ENCODE data around the gene CBLB.

The CBLB gene

GRCh38 chr3:105688821-105689220 lies 180.0 kb downstream of the CBLB start:
- no peak for DNase-seq (ENCODE audit: low spot score)

GRCh38 chr3:105686278-105686897 lies 182.4 kb downstream of the CBLB start:
- DNase-seq (ENCODE audit: low spot score), result peak; percentile 12

GRCh38 chr3:105679951-105680350 lies 188.9 kb downstream of the CBLB start:
- no peak for DNase-seq (ENCODE audit: low spot score)

- DNase-seq (ENCODE audit: low spot score), result no peak
Observed at GRCh38 chr3:105678017-105678416, 190.8 kb downstream of the CBLB start.

GRCh38 chr3:105676621-105677300 lies 192.1 kb downstream of the CBLB start:
- no peak for DNase-seq (ENCODE audit: low spot score)

- no peak for DNase-seq (ENCODE audit: low spot score)
Observed at GRCh38 chr3:105674437-105675065, 194.3 kb downstream of the CBLB start.

GRCh38 chr3:105672996-105673395 lies 195.8 kb downstream of the CBLB start:
- DNase-seq (ENCODE audit: low spot score), result no peak

- DNase-seq (ENCODE audit: low spot score), result no peak
Observed at GRCh38 chr3:105662306-105662705, 206.5 kb downstream of the CBLB start.

GRCh38 chr3:105661461-105661860 lies 207.4 kb downstream of the CBLB start:
- no peak for DNase-seq (ENCODE audit: low spot score)

GRCh38 chr3:105656651-105657504 lies 211.9 kb downstream of the CBLB start:
- no peak for DNase-seq (ENCODE audit: low spot score)

- no peak for DNase-seq (ENCODE audit: low spot score)
Observed at GRCh38 chr3:105653868-105654267, 214.9 kb downstream of the CBLB start.

- DNase-seq (ENCODE audit: low spot score), result no peak
Observed at GRCh38 chr3:105653166-105653565, 215.6 kb downstream of the CBLB start.

- DNase-seq (ENCODE audit: low spot score), result no peak
Observed at GRCh38 chr3:105649480-105649879, 219.3 kb downstream of the CBLB start.

- peak; percentile 12 for DNase-seq (ENCODE audit: low spot score)
Observed at GRCh38 chr3:105647047-105647446, 221.8 kb downstream of the CBLB start.

GRCh38 chr3:105639131-105639530 lies 229.7 kb downstream of the CBLB start:
- no peak for DNase-seq (ENCODE audit: low spot score)

- DNase-seq (ENCODE audit: low spot score), result no peak
Observed at GRCh38 chr3:105634708-105635107, 234.1 kb downstream of the CBLB start.

- DNase-seq (ENCODE audit: low spot score), result no peak
Observed at GRCh38 chr3:105629718-105630117, 239.1 kb downstream of the CBLB start.

GRCh38 chr3:105626739-105627138 lies 242.1 kb downstream of the CBLB start:
- DNase-seq (ENCODE audit: low spot score), result no peak

- no peak for DNase-seq (ENCODE audit: low spot score)
Observed at GRCh38 chr3:105622169-105622568, 246.6 kb downstream of the CBLB start.

- no peak for DNase-seq (ENCODE audit: low spot score)
Observed at GRCh38 chr3:105620236-105620635, 248.6 kb downstream of the CBLB start.

GRCh38 chr3:105619651-105620050 lies 249.2 kb downstream of the CBLB start:
- no peak for DNase-seq (ENCODE audit: low spot score)

GRCh38 chr3:105618556-105618955 lies 250.3 kb downstream of the CBLB start:
- DNase-seq (ENCODE audit: low spot score), result no peak

Measured in hepatic stellate cell (primary cell).